HG02884 (cell line): ENCODE results near the gene SRCIN1.
"Not testable (repeated sequence)": the region's sequence is repeated elsewhere in the genome, so short reads cannot be mapped to it uniquely, and the experiment has no call there.

Source experiments
- ATAC-seq: cut with Tn5 transposase; IDR thresholded peaks from one replicate; pipeline ENCODE4 v1.9.1; 2021; ENCODE audit warnings: mild to moderate bottlenecking, moderate library complexity; ENCODE audit not compliant: unreplicated experiment

SRCIN1 gene

DNA sequence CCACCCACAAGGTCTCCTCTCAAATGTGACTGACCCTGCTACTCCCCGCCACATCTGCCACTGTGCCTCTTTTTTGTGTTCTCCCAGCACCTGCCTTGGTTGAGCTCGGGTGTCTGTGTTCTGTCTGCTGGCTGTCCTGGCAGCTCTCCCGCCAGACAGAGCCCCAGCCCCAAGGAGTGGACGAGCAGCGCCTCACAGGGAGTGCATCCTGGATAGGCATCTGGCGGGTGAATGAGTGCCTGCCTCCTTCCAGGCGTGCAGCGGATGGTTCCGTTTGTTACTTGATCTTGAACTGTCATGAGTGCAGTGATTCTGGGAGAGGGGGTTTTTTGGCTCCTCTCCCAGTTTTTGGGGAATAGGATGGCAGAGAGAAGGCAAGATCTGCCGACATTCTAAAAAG lies 77.6 kb downstream of the SRCIN1 start:
- ATAC-seq: not testable (repeated sequence)

DNA sequence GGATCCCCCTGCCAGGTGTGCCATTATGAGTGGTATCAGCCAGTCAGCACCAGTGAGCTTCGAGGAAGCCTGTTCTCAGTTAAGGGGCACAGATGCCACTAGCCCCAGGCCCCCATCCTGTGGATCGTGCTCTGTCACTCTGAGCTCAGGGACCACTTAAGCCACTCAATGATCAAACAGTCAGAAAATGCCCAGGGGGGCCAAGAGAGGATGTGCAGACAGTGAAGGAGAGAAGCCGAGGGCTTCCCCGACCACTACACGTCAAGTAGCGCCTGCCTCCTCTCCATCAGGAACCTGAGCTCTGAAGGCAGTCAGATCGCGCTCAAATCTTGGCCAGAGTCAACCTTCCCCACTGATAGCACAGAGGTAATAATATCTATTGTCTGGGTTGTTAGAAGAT lies 79.2 kb downstream of the SRCIN1 start:
- ATAC-seq: not testable (repeated sequence)

DNA sequence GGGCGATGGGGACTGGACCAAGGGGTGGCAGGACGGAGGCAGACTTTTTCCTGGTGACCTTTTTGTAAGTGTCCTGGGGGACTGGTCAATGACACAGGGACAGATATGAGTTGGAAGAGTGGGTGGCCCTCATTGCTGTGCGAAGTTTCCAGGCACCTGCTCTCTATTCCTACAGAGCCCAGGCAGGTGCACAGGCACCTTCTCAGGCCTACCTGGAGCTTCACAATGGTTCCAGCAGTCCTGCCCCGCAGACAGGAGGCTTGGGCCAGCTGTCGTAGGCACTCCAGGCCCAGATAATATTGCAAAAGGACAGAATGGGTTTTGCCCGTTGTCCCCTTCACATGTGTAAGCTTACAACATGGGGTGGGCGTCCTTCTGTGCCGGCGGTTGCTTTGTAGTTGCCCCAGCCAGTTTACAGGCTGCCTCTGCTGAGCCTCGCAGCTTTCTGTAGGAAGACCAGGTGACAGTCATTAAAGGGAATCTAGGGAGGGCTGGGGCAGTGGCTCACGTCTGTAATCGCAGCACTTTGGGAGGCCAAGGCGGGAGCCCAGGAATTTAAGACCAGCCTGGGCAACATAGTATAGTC lies 93.2 kb downstream of the SRCIN1 start:
- no peak for ATAC-seq

DNA sequence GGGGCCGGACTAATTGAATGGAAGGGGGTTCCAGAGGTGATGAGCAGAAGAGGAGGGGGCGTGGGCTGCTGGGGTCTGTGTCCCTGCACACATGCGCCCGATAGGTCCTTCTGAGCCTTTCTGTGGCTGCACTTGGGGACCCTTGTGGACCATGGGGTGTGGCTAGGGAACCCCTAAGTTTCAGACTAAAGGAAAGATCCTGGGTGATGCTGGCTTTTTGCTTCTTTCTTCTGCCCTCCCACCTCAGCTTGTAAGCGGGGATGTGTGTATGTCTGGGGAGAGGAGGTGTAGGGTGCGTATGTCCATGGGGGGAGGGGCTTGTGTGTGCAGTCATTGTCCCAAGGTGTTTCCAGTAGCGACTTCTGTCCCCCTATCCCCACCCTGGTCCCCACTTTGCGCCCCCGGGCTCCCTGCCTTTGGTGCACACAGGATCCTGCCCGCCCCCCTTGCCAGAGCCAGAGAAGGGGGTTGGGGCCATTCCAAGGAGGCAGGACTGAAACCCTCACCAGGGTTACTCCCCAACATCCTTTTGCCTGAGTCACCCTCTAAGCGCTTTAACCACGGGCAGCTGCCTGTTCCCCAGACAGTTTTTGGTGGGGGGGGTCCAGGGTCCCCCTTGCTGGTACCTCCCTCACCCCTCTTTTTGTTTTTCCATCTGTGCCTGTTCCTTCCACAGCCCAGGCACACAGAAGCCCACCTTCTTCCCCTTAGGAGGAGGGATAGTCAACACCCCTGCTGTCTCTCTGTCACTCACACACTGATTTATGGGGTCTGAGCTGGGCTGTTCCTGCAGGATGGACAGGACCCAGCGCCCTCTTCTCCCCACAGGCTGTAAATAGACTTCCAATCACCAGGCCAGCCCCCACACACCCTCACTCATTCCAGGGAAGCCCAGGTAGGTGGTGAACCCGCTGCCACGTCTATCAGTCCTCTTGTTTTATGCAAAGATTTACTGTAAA lies 94.3 kb downstream of the SRCIN1 start:
- no peak for ATAC-seq

DNA sequence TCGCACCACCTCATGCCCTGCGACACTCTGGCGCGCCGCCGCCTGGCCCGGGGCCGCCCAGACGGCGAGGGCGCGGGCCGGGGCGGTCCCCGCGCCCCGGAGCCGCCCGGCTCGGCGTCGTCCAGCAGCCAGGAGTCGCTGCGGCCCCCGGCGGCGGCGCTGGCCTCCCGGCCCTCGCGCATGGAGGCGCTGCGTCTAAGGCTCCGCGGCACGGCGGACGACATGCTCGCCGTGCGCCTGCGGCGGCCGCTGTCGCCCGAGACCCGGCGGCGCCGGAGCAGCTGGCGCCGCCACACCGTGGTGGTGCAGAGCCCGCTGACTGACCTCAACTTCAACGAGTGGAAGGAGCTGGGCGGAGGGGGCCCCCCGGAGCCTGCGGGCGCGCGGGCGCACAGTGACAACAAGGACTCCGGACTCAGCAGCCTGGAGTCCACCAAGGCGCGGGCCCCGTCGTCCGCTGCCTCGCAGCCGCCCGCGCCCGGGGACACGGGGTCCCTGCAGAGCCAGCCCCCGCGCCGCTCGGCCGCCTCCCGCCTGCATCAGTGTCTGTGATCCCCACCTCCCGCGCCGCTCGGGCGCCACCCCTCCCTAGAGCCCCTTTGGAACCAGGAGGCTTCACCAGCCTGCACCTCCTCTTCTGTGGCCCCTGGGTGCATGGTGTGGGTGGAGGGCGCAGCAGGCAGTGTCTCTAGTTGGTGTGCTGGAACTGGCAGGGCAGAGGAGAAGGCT lies 95.2 kb downstream of the SRCIN1 start:
- ATAC-seq: no peak

DNA sequence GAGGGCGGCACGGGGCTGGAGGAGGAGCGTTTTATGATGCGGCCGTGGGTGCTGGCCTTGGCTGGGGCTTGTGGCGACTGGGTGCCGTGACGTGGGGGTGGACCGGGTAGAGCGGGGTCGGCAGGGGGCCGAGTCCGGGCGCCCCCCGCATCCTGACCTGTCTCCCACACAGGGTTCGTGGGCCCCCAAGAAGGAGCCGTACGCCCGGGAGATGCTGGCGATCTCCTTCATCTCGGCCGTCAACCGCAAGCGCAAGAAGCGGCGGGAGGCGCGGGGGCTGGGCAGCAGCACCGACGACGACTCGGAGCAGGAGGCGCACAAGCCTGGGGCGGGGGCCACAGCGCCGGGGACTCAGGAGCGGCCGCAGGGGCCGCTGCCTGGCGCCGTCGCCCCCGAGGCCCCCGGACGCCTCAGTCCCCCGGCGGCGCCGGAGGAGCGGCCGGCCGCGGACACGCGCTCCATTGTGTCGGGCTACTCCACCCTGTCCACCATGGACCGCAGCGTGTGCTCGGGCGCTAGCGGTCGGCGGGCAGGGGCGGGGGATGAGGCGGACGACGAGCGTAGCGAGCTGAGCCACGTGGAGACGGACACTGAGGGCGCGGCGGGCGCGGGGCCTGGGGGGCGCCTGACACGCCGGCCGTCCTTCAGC lies 95.9 kb downstream of the SRCIN1 start:
- ATAC-seq: no peak

DNA sequence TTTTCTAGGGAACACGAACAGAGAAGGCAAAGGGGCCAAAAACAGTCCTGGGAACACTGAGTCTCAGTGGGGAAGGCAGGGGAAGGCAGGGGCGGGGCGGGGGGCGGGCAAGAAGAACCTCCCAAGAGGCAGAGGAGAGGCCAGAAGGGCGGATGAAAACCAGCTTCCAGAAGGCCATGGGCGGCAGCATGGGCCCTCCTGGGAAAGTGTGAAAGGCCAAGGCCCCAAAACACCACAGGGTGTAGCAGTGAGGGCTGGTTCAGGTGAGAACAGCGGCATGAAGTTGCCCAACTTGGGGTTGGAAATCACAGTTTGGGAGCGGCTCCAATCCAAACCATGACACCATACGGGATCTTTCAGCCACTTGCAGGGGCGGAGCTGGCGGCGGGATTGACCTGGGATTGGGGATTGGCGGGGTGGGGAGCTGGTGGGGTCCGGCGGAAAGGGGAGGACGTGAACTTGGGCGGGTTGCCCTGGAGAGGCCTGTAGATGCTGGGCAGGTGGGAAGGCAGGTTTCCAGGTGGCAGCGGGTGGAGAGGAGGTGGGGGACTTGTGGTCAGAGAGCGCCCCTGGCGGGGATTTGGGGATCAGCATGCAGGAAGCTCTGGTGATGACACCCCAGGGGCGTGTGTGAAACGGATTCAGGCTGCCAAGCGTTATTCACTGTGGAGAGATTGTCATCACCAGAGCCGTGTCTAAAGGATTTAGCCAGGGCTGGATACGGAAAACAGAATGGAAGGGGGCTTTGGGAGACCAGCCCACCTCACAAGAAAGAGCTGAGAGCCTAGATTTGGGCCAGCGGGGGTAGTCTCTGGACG lies 96.6 kb downstream of the SRCIN1 start:
- ATAC-seq: no peak

DNA sequence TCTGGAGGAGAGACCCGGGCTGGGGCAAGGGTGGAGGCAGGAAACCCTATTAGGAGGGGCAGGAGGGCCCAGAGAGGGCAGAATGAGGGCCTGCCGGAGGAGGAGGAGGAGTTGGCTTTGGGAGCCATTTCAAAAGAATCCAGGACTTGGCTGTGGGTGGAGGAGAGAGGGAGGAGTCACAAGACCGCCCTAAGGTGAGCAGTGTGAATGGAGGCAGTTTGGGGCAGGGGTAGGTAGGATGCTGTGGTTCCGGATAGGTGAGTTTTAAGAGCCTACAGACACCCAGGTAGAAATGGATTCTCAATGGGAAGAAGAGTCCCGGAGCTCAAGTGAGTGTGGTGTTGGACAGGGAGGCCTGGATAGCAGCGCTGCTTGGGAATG lies 97.2 kb downstream of the SRCIN1 start:
- no peak for ATAC-seq

DNA sequence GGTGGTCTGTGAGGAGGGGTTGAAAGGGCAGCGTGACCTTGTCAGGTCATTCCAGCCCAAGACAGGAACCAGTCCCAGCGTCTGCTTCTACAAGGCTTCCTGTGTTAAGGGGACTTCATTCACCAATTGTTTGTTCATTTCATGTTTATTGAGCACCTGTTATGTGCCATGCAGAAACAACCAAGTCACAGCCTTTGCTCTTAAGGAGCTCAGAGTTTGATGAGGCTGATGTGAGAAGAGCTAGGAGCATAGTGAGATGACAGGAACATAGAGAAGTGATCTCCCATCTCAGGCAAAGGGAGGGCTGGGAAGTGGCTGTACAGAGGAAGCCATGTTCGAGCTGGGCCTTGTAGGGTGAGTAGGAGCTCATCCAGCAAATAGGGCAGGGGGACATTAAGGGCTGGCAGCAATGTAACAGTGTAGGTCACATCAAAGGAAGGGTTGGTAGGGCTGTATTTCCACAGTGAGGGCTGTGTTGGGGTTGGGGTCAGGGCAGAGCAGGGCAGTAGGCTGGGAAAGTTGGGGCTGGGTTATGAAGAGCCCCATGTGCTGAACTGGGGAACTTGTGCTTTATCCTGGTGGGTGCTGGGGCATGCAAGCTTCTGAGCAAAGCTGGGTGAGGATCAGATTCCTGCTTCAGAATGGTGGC lies 97.7 kb downstream of the SRCIN1 start:
- ATAC-seq: no peak

DNA sequence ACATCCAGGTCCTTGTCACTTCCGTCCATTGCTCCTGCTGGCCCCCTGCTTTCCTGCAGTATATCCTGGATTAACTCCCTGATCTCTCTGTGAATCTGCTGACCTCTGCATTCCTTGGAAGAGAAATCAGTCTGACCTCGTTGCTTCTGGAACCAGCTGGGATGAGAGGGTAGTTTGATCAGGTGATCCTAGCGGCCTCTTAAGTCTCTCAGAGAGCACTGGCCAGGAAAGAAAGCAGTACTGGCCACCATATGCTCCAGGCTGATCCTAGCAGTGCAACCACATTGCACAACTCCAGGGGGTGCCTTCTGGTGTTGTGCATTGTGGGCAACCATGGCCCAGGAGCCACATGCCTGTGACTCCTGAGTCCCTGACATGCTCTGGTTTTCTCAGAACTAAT lies 98.3 kb downstream of the SRCIN1 start:
- ATAC-seq: no peak

DNA sequence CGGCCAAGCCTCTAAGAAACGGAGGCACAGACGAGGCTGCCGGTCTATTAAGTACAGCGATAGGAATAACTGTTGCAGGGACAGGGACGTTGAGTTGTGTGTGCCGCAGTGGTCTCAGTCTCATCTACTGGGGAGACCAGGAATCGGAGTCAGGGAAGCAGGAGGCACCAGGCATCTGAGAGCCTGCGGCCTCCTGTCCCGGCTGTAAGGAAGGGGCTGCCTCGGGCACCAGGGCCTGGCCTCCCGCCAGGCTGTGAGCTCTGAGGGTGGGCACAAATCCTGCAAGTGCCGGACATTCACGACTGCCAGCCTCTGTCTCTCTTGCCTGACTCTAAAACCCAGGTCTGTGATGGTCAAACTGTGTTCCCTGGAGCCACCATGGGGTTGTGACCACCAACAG lies 101.5 kb downstream of the SRCIN1 start:
- no peak for ATAC-seq

DNA sequence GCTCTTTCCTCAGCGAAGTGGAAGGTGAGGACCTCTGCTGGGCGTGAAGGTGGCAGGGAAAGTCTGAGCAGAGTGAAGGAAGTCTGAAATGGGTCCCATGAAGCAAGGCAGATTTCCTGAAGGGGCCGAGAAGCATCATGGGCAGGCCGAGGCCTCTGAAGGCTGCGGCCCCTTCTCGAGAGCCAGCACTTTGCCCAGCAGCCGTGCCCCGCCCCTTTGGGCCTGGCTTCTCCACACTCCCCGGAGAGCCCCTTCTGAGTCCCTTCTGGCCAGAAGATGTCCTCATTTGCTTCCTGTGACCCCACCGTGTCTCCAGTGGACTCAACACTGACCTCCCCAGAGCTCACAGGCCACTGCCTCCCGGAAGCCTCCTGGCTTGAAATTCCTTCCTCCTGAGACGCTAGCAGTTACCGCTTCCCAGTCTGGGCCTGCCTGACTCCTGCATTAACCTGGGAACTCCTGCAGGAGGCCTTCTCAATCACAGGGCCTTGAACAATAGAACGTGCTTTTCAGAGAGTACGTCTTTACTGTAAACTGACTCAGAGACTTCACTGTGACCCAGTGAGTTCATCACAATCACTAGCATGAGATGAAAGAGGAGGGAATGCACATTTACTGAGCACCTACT lies 102.4 kb downstream of the SRCIN1 start:
- not testable (repeated sequence) for ATAC-seq

DNA sequence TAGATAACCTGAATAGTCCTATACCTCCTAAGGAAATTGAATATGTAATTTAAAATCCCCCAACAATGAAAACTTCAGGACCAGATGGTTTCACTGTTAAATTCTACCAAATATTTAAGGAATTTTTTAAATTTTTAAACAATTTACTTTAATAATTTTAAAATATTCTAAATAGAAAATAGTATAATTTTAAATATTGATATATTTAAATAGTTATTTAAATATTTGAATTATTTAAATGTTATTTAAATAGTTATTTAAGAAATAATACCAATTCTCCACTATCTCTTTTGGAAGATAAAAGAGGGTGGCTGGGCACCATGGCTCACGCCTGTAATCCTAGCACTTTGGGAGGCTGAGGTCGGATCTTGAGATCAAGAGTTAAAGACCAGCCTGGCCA lies 104.0 kb downstream of the SRCIN1 start:
- ATAC-seq: not testable (repeated sequence)

DNA sequence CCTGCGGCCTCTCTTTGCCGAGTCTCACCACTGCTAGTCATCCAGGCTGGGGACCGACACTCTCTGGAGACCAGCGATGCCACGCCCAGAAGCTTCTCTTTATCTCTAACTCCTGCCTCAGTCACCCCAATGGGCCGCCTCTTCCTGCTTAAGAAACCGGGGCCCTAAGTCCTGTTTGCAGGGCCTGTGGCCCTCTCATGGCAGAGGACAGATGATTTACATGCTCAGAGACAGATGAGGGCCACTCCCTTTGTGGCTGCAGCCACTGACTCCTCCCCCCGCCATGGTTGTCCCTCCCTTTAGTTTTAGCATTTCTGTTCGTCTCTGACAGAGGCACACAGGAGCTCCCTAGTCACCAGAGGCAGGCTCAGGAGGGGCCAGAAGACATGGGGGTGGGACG lies 106.5 kb downstream of the SRCIN1 start:
- ATAC-seq: not testable (repeated sequence)

DNA sequence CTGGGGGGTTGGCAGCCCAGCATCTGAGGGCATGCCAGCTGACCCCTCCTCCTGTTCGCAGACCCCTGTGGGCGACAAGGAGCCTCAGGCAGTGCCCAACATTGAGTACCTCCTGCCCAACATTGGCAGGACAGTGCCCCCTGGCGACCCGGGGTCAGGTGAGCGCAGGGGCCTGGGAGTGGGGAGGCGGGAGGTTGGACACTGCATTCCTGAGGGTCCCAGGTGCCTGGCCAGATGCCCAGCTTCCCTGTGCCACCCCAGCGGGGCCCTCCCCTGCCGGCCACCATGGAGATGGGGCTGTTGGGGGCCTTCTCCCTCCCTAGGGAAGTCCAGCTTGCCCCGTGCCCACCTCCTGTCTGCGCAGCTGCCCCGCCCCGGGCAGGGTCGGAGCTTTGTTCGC lies 107.4 kb downstream of the SRCIN1 start:
- no peak for ATAC-seq

DNA sequence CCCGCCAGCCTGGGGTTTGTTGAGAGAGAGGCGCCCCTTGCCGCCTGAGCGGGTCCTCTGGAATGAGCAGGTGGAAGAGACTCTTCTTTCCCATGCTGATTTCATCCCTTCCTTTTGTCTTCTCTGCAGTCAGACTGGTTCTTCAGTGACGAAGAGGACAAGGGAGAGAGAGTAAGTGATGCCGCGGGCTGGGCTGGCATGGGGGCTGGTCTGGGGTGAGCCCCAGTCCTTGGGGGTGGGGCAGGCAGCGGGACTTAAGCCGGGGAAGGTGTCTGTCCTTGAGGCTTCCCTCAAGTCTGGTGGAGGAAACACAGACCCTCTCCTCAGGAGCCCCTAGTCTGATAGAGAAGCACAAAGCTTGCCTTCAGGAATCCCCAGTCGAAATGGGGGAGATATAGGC lies 108.1 kb downstream of the SRCIN1 start:
- not testable (repeated sequence) for ATAC-seq

DNA sequence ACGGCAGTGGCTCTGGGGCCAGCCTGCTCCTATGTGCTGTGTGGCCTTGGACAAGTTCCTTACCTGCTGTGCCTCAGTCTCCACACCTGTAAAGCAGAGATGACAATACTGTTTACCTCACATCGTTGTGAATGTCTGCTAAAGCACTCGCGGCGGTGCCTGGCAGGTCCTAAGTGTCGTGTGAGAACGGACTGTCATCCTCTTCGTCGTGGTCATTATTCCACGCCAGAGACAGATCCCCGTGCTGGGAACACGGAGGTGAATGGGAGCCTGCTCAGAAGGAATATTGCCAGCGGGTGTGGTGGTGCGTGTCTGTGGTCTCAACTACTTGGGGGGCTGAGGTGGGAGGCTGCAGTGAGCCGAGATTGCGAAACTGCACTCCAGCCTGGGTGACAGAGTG lies 111.6 kb downstream of the SRCIN1 start:
- ATAC-seq: not testable (repeated sequence)

DNA sequence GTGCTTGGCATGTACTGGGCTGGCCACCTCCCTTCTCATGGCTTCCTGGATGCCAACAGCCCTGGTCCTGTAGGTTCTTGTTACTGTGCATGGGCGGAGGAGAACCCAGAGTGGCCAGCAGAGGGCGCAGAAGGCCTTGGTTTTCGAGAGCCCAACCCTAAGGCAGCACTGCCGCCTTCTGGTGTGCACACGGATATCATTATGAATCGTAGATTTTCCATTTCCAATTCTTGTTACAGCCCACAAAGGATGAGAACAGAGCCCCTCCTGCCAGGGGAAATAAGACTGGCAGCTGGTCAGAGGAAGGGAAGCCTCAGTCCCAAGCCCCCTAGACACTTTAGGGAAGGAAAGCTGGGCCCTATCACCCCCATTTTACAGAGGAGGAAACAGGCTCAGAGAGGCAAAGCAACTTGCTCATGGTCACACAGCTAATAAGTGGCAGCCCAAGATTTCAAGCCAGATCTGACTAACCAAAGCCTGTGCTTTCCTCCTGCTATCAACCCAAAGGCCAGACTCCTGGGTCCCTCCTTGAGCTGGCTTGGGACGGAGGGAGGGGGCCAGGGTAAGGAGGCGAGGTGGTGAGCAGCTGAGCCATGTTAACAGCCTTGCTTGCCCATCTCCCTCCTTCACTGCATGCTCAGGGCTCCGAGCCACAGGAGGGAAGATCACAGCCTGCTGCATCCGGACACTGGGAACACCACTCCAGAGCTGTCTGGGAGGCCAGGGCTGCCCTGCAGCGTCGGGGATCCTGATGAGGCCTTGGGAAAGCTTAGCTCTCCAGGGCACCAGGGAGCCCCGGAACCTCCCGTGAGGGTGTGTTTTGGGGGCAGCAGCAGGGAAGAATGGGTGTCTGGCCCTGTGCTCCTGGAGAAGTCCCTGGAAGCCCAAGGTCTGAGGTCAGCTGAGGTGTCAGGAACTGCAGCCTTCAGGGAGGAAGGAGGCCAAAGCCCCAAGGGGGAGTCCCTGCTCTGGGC lies 113.4 kb downstream of the SRCIN1 start:
- not testable (repeated sequence) for ATAC-seq
